Chondrocyte (in vitro differentiated cells): ENCODE results near the gene DHRSX. TPM values are rescaled to one million over a fixed set of nuclear protein-coding genes. Genes with fewer than 3 reads are reported as not detected.

Experiments
- DNase-seq: peaks from one replicate; pipeline ENCODE4 v3.0.0; 2021; ENCODE audit warnings: mixed read lengths, low spot score
- H3K27ac Mint-ChIP-seq: one replicate; pipeline ENCODE4 v1.8.0; 2021; ENCODE audit warnings: mild to moderate bottlenecking, moderate library complexity, mixed read lengths; ENCODE audit not compliant: unreplicated experiment
- H3K27me3 Mint-ChIP-seq: 2 replicates; pipeline ENCODE4 v1.8.0; 2021; ENCODE audit warnings: low read depth, mixed read lengths
- H3K36me3 Mint-ChIP-seq: 2 replicates; pipeline ENCODE4 v1.8.0; 2021; ENCODE audit warnings: low read depth, mixed read lengths
- H3K4me1 Mint-ChIP-seq: 2 replicates; pipeline ENCODE4 v1.8.0; 2021; ENCODE audit warnings: low read depth, mild to moderate bottlenecking, mixed read lengths
- H3K4me3 Mint-ChIP-seq: one replicate; pipeline ENCODE4 v1.8.0; 2021; ENCODE audit warnings: mild to moderate bottlenecking, moderate library complexity, mixed read lengths; ENCODE audit not compliant: unreplicated experiment
- H3K9me3 Mint-ChIP-seq: 2 replicates; pipeline ENCODE4 v1.8.0; 2021; ENCODE audit warnings: low read depth, mixed read lengths
- CTCF ChIP-seq: fragments of 200-600 bp; sonication (generic); IDR thresholded peaks from 2 replicates; pipeline ENCODE4 v1.5.0; 2021; ENCODE audit warnings: antibody characterized with exemption, mild to moderate bottlenecking, moderate library complexity
- long read RNA-seq: library from polyadenylated mRNA; stranded (forward); transcript quantifications from one replicate; pipeline ENCODE4 v2.0.0, GENCODE V29; 2021
- total RNA-seq: library from RNA; stranded (reverse); gene quantifications from 3 replicates; pipeline ENCODE4 v1.2.1, GENCODE V29; 2021

DHRSX gene
- 30.1 to 35.2 TPM (median 35.0 TPM) in 3 replicates for total RNA-seq
- long read RNA-seq, transcript DHRSX-201 (7 exons, 2,571 nt): major isoform, 39 of 67 reads
- long read RNA-seq, partial matches to known transcripts: 4 of 67 reads
- long read RNA-seq, other reads (novel, unspliced or antisense): 24 of 67 reads

GRCh38 chrX:2500803-2501558 lies at the start of gene DHRSX, which contains the start of gene ZBED1:
DHRSX (minus strand) TSS chrX:2500976; CDS start chrX:2500925, 51 bp downstream.
ZBED1 (minus strand) TSS chrX:2500976; CDS start chrX:2490719, 10,257 bp downstream.
- Mint-ChIP-seq H3K4me3 (peak within 1 kb of the TSS; percentile 70), H3K36me3 (no peaks in the 10 kb centered on the region), H3K27ac (peak within 1 kb of the TSS; percentile 85), H3K4me1 (peaks cover 30% of the 10 kb centered on the region), H3K27me3 (no peaks in the 10 kb centered on the region), H3K9me3 (no peaks in the 10 kb centered on the region)
- no peak for TF ChIP-seq CTCF
- DNase-seq: no peak

- Mint-ChIP-seq H3K27me3 (no peaks in the 10 kb centered on the region), H3K27ac (peak overlapping the region; percentile 28), H3K9me3 (peaks cover 10% of the 10 kb centered on the region), H3K4me1 (peaks cover 41% of the 10 kb centered on the region), H3K4me3 (no peak overlapping the region), H3K36me3 (peaks cover 6% of the 10 kb centered on the region)
- no peak for DNase-seq
- no peak for TF ChIP-seq CTCF
These were observed 49.1 kb upstream of the DHRSX start for GRCh38 chrX:2549876-2550275.

GRCh38 chrX:2548711-2549423 lies 48.1 kb upstream of the DHRSX start:
- DNase-seq: no peak
- Mint-ChIP-seq H3K27ac (no peak overlapping the region), H3K4me3 (no peak overlapping the region), H3K36me3 (peaks cover 6% of the 10 kb centered on the region), H3K27me3 (peaks cover 3% of the 10 kb centered on the region), H3K9me3 (peaks cover 12% of the 10 kb centered on the region), H3K4me1 (peaks cover 38% of the 10 kb centered on the region)
- peak; percentile 41 for TF ChIP-seq CTCF

GRCh38 chrX:2547736-2548135 lies 47.0 kb upstream of the DHRSX start:
- Mint-ChIP-seq H3K36me3 (peaks cover 6% of the 10 kb centered on the region), H3K4me1 (peaks cover 28% of the 10 kb centered on the region), H3K4me3 (no peak overlapping the region), H3K27me3 (peaks cover 4% of the 10 kb centered on the region), H3K27ac (no peak overlapping the region), H3K9me3 (peaks cover 16% of the 10 kb centered on the region)
- no peak for TF ChIP-seq CTCF
- DNase-seq: no peak

GRCh38 chrX:2546496-2546895 lies 45.7 kb upstream of the DHRSX start:
- no peak for TF ChIP-seq CTCF
- no peak overlapping the region for H3K4me3 Mint-ChIP-seq
- peaks cover 4% of the 10 kb centered on the region for H3K27me3 Mint-ChIP-seq
- no peak overlapping the region for H3K27ac Mint-ChIP-seq
- DNase-seq: no peak
- H3K9me3 Mint-ChIP-seq: peaks cover 16% of the 10 kb centered on the region
- H3K4me1 Mint-ChIP-seq: peaks cover 20% of the 10 kb centered on the region
- peaks cover 6% of the 10 kb centered on the region for H3K36me3 Mint-ChIP-seq
